Suprapubic skin (tissue), 4 donors: ENCODE results near the gene TMC3.

ENCODE experiments used
- EP300 ChIP-seq: sonication (generic); formaldehyde crosslinking; IDR thresholded peaks from one replicate; pipeline ENCODE4 v1.6.1; 2017; ENCODE audit warnings: antibody characterized with exemption
- POLR2A ChIP-seq, 2 donors: fragments of 450-650 bp; IDR thresholded peaks; one replicate each; pipeline ENCODE4 v1.6.1; 2017; ENCODE audit warnings: antibody characterized with exemption in 2 of 2, mild to moderate bottlenecking in 2 of 2, moderate library complexity in 2 of 2
- POLR2AphosphoS5 ChIP-seq, 3 donors: sonication (generic); formaldehyde crosslinking; IDR thresholded peaks; one replicate each; pipeline ENCODE4 v1.6.1; 2017; ENCODE audit warnings: antibody characterized with exemption in 3 of 3
- TF ChIP-seq, protein P1 (sequence below), 2 donors: fragments of 200-600 bp in 1 of 2; fragments of 450-650 bp in 1 of 2; sonication (generic) in 1 of 2; IDR thresholded peaks; one replicate each; pipeline ENCODE4 v1.5.1; 2016 to 2019; ENCODE audit warnings: antibody characterized with exemption in 2 of 2, mild to moderate bottlenecking in 1 of 2, moderate library complexity in 1 of 2

DNA sequence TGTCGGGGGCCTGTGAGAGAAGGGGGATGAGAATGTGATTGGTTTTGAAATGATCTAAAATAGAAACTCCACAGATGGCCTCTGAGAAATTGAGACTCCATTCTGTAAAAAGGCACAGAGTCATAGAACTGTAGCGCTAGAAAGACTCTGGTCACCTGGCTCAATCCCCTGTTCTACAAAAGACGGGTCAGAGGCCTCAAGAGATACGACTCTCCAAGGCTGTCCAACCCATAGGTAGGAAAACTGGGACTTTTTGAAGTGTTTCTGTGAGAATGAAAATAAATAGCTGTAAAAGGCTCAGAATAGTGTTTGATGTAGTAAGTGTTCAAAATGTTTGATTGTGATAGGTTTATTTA lies 11.7 kb upstream of the TMC3 start:
- no peak for TF ChIP-seq POLR2A (IDR thresholded peaks at IDR 0.05)
- TF ChIP-seq, protein P1, sequence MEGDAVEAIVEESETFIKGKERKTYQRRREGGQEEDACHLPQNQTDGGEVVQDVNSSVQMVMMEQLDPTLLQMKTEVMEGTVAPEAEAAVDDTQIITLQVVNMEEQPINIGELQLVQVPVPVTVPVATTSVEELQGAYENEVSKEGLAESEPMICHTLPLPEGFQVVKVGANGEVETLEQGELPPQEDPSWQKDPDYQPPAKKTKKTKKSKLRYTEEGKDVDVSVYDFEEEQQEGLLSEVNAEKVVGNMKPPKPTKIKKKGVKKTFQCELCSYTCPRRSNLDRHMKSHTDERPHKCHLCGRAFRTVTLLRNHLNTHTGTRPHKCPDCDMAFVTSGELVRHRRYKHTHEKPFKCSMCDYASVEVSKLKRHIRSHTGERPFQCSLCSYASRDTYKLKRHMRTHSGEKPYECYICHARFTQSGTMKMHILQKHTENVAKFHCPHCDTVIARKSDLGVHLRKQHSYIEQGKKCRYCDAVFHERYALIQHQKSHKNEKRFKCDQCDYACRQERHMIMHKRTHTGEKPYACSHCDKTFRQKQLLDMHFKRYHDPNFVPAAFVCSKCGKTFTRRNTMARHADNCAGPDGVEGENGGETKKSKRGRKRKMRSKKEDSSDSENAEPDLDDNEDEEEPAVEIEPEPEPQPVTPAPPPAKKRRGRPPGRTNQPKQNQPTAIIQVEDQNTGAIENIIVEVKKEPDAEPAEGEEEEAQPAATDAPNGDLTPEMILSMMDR (IDR thresholded peaks at IDR 0.05): no peak
- TF ChIP-seq EP300: no peak
- TF ChIP-seq POLR2AphosphoS5 (IDR thresholded peaks at IDR 0.05): no peak
